Measurements from ENCODE around the gene EXOC5.
"Not testable (repeated sequence)": the region's sequence is repeated elsewhere in the genome, so short reads cannot be mapped to it uniquely, and the experiment has no call there.

The EXOC5 gene

DNA sequence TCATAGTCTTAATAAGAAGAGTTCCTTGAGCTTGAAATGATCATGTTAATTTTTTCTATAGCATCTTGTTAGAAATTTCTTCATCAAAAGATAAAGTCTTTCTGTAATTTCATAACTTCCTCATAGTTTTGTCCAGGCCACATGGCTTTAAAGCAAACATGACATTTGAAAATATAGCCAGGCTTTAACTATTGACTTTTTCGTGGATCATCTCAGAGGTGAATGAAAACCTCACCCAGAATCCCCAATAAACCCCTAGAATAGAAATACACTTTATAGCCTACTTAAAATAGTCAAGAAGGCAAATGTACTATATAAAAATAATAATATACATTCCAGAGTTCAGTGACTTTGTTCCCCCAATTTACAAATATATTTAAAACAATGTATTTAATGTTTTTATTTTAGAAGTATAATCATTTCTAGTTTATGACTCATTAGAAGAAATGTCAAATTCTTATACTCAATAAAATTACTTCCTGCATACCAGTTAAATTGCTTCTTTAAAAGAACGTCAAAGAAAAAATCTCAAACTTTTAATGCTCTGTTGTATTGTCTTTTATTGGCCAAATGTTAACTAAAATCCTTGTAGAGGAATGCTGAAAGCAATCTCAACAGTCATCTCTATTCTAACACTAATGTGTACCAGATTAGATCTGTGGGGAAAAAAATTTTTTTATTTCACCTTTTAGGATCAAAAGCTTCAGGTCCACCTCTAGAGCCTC lies 21.6 kb downstream of the EXOC5 start:
- peak; percentile 23 for DNase-seq

GRCh38 chr14:57245941-57246340 lies 22.8 kb downstream of the EXOC5 start:
- no peak for DNase-seq

- no peak for DNase-seq
Observed at GRCh38 chr14:57244106-57244505, 24.6 kb downstream of the EXOC5 start.

GRCh38 chr14:57243320-57243719 lies 25.4 kb downstream of the EXOC5 start:
- DNase-seq: no peak

DNA sequence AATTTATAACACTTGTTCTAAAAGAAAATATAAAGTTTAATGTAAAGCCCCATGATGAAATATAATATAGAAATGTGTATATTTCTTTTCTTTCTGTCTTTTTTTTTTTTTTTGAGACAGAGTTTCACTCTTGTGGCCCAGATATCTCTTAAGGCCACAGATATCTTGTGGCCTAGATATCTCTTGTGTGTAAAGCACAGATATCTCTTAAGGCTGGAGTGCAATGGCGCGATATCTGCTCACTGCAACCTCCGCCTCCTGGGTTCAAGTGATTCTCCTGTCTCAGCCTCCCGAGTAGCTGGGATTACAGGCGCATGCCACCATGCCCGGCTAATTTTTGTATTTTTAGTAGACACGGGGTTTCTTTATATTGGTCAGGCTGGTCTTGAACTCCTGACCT lies 28.6 kb downstream of the EXOC5 start:
- not testable (repeated sequence) for DNase-seq

DNA sequence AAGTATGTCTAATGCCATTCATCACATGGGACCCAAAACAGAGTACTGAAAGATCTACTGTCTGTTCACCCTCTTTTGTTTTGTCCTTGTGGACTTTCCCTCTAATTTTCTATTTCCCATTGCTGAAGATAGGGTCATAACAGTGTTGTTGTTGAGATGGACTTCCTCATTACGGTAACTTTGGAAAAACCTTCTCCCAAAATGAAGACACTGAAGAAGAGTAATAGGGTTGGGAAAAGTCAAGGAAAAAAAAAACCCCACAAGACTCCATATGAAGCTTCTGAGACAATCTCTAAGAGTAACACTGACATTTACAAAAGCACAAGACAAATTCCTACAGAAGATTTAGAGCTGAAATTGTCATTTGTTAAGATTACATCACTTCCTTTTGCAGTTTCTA lies 36.7 kb downstream of the EXOC5 start:
- DNase-seq: no peak

DNA sequence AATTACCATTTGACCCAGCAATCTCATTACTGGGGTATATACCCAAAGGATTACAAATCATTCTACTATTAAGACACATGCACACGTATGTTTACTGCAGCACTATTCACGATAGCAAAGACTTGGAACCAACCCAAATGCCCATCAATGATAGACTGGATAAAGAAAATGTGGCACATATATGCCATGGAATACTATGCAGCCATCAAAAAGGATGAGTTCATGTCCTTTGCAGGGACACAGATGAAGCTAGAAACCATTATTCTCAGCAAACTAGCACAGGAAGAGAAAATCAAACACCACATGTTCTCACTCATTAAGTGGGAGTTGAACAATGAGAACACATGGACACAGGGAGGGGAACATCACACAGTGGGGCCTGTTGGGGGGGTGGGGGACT lies 40.4 kb downstream of the EXOC5 start:
- DNase-seq: not testable (repeated sequence)

GRCh38 chr14:57227083-57227482 lies 41.6 kb downstream of the EXOC5 start:
- DNase-seq: no peak

DNA sequence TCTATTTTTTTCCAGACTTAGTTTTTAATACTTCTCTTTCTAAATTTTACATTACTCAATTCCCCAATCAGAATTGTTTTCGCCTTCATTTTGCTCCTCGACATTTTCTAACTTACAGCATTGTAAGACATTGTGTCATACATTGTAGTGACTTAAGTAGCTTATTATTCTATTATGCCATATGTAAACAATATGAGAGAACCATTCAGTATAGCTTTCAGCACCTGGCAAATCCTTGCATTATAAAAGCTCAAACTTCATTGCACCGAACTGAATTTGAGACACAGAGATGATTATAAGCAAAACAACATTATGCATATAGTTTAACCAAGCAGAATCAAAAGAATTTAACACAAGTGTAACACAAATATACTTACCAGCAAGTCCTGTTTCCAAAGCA lies 46.8 kb downstream of the EXOC5 start:
- DNase-seq: no peak

GRCh38 chr14:57212919-57213318 lies 55.8 kb downstream of the EXOC5 start:
- no peak for DNase-seq

DNA sequence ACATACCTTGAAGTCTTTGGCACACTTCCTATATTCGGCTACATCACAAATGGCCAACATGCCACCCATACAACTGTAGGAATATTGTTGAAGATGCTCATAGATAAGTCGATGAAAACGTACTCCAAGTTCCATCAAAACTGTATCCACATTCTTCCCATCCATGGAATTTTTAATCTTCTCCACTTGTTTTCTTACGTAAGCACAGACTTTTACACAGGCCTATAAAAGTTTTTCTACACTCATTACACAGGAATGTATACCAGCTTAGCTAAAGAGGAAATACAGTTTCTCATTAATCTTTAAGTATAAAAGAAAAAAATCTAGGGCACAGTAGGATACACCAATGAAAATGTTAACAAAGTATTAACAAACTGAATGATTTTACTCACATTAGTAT lies 59.1 kb downstream of the EXOC5 start:
- no peak for DNase-seq

- no peak for DNase-seq
Observed at GRCh38 chr14:57205938-57206337, 62.8 kb downstream of the EXOC5 start.

- DNase-seq: not testable (repeated sequence)
Observed at GRCh38 chr14:57202672-57203071, 66.0 kb downstream of the EXOC5 start.

- DNase-seq: no peak
Observed at GRCh38 chr14:57199921-57200320, 68.8 kb downstream of the EXOC5 start.

DNA sequence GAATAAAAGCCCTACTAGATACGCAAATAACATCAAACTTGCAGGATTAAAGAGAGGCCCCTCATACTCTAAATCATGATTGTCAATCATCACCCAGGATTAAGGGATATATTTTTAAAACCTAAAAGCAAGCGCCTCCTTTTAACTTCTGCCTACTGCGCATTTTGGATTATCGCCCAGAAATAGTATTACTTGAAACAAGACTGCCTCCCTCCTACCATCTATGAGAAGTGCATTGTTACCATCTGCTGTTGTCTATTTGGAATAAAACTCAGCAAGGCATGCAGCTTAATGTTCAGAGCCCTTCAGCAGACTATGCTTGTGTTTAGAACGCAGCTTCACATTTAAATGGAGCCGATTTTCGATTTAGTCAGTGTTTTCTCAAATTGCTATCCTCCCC lies 79.6 kb downstream of the EXOC5 start:
- no peak for DNase-seq

DNA sequence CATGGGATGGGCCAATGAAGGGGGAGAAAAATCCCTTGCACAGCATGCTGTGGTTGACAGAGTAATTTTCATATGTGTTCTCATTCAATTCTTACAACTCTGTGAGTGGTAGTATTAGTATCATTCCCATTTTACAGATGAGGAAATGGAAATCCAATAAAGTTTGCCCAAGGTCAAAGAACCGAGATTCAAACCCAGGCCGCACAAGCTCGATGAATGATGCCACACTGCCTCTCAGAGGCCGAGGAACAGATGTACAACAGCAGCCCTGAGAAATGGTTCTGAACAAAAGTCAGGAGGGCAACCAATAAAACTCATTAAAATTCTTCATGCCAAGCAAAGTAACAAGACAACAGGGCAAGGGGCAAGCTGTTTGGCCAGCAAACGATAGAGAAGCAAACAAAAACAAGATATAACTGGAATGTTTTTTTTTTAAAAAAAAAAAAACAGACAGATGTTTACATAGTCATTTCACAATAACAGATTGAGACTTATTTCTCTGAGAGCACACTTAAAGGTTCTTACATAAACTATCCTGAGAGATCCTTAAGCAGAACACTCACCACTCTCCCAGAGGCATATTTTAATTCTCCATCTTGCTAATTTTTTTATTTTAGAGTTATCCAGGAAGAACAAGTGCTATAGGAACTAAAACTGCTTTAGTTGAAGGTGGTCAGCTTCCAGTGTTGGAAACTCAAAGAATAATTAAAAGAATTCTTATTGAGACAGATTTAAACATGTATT lies 85.8 kb downstream of the EXOC5 start:
- no peak for DNase-seq

DNA sequence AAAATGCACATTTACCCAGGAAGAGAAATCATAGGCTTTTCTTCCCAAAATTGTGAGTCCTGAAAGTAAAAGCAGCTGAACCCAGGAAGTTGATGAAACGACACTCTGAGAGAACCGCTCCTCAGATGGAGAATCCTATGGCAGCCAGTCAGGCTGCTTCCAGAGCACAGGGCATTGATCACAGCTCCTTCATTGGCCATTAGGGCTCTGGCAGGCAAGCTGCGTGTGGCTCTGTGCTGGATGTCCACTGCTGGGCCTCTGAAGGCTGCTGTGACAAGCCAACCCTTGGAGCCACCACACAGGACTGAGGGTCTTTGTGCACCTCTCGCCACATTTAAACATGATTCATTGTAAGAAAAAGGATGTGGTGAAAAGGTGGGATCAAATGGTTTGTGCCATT lies 89.4 kb downstream of the EXOC5 start:
- no peak for DNase-seq

GRCh38 chr14:57174466-57174865 lies 94.2 kb downstream of the EXOC5 start:
- no peak for DNase-seq

- no peak for DNase-seq
Observed at GRCh38 chr14:57171903-57172302, 96.8 kb downstream of the EXOC5 start.

GRCh38 chr14:57171363-57171762 lies 97.3 kb downstream of the EXOC5 start:
- no peak for DNase-seq

DNA sequence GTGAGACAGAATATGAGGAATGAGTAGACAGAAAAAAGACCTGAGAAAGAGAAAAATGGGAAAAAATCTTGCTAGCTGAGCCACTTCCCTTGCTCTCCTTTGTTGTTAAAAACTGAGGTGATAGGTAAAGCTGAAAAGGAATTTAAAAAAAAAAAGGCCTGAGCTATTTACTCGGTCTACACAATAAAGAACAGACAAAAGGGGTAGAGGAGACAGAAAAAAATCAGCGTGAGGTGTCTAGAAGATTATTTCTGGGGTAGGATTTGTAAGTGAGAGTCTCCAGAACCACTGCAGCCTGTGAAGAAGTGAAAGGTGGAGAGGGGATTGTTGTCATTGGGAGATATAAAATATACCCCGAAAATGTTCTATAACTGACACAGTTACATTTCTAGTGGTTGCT lies 98.8 kb downstream of the EXOC5 start:
- no peak for DNase-seq

DNA sequence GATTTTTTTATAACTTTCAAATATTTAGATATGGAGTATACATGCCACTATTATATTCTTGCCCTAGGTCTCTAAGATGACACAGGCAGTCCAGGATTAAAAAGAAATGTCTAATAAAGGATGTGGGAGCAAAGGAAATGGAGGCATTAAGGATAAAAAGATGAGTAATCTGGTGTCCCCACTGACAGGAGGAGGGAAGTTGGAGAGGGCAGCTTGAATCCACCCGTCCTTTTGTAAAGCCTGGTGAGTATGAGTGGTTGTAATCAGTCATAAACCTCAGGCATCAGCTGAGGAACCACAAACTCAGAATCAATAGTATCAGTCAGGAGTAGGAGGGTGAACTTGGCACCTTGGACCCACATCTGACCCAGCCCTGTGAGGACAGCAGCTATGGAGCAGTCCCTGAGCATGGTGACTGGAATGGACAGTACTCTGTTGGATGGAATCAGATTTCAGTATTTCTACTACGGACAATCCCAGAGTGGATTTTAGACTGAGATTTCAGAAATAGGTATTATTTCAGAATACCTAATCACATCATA lies 100.5 kb downstream of the EXOC5 start:
- no peak for DNase-seq

DNA sequence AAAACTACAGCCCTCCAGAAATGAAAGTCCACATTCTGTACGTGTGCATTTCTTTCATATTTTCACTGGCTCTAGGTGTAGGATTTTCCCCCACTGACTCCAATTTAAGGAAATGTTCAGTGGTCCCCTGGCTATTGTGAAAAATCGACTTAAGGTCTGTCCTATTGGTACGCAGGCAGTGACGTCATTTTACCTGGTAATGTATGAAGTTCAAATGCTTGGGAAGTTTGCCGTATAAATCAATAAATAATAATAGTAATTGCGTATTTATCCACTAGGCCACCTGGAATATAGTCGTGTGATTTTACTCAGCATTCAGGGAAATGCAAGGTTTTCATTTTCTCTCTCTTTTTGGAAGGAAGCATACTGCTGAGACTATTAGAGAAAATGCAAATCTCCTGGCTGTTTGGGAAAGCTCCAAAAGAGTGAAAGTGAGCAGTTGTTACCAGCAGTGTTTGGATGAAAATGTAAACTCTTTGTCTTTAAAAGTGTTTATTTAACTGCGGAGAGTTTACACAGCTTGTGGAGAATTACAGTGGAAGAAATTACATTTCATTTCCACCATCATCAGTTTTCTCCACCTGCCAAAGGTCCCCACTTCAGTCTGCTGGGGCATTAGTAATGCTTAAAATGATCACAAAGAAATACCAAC lies 107.0 kb downstream of the EXOC5 start:
- DNase-seq: no peak

- no peak for DNase-seq
Observed at GRCh38 chr14:57160333-57160732, 108.4 kb downstream of the EXOC5 start.

All from GF-D8 (cell line).